ENCODE results near the gene GTF2IRD1.

DNA sequence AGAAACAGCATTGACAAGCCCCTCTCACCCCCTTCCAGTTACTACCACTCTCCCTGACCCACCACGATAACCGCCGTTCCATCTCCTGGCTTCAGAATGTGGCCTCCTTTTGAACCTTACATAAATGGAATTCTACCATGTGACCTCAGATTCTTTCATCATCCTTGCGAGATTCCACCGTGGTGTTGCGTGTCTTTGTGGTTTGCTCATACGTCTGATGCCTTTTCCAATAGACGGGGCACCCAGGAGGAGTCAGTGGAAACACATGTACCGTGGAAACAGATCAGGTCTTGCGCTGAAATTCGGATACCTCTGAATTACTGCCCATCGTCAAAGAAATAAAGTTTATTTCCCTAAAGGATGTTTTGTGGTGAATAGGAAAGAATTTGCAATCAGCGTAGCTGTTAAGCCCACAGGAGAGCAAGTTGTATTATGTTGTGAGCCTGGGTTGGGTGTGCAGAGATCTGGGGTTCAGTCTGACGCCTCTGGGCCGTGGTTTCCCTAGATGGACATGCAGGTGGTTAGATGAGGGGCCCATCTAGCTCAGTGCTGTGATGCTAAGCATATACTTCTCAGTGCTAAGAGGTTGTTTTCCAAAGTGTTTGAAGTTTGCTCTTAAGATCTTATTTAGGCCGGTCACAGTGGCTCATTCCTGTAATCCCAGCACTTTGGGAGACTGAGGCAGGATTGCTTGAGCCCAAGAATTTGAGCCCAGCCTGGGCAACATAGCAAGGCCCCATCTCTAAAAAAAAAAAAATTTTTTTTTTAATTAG, 29.1 kb downstream of the GTF2IRD1 start:
- TF ChIP-seq, protein P1, sequence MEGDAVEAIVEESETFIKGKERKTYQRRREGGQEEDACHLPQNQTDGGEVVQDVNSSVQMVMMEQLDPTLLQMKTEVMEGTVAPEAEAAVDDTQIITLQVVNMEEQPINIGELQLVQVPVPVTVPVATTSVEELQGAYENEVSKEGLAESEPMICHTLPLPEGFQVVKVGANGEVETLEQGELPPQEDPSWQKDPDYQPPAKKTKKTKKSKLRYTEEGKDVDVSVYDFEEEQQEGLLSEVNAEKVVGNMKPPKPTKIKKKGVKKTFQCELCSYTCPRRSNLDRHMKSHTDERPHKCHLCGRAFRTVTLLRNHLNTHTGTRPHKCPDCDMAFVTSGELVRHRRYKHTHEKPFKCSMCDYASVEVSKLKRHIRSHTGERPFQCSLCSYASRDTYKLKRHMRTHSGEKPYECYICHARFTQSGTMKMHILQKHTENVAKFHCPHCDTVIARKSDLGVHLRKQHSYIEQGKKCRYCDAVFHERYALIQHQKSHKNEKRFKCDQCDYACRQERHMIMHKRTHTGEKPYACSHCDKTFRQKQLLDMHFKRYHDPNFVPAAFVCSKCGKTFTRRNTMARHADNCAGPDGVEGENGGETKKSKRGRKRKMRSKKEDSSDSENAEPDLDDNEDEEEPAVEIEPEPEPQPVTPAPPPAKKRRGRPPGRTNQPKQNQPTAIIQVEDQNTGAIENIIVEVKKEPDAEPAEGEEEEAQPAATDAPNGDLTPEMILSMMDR (IDR thresholded peaks at IDR 0.05): no peak
- TF ChIP-seq, protein P2, sequence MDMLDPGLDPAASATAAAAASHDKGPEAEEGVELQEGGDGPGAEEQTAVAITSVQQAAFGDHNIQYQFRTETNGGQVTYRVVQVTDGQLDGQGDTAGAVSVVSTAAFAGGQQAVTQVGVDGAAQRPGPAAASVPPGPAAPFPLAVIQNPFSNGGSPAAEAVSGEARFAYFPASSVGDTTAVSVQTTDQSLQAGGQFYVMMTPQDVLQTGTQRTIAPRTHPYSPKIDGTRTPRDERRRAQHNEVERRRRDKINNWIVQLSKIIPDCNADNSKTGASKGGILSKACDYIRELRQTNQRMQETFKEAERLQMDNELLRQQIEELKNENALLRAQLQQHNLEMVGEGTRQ (CRISPR knock-in tag; IDR thresholded peaks at IDR 0.05): no peak
- TF ChIP-seq, protein P3, sequence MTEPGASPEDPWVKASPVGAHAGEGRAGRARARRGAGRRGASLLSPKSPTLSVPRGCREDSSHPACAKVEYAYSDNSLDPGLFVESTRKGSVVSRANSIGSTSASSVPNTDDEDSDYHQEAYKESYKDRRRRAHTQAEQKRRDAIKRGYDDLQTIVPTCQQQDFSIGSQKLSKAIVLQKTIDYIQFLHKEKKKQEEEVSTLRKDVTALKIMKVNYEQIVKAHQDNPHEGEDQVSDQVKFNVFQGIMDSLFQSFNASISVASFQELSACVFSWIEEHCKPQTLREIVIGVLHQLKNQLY (CRISPR knock-in tag; IDR thresholded peaks at IDR 0.05): no peak
- TF ChIP-seq, protein P4, sequence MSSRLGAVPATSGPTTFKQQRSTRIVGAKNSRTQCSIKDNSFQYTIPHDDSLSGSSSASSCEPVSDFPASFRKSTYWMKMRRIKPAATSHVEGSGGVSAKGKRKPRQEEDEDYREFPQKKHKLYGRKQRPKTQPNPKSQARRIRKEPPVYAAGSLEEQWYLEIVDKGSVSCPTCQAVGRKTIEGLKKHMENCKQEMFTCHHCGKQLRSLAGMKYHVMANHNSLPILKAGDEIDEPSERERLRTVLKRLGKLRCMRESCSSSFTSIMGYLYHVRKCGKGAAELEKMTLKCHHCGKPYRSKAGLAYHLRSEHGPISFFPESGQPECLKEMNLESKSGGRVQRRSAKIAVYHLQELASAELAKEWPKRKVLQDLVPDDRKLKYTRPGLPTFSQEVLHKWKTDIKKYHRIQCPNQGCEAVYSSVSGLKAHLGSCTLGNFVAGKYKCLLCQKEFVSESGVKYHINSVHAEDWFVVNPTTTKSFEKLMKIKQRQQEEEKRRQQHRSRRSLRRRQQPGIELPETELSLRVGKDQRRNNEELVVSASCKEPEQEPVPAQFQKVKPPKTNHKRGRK (CRISPR knock-in tag; IDR thresholded peaks at IDR 0.05; ENCODE audit: borderline replicate concordance): no peak
- TF ChIP-seq NR1H2 (CRISPR knock-in tag; IDR thresholded peaks at IDR 0.05) (no peak), ZNF423 (CRISPR knock-in tag; IDR thresholded peaks at IDR 0.05) (no peak), ELF4 (CRISPR knock-in tag; IDR thresholded peaks at IDR 0.05; ENCODE audit: low read depth) (no peak)
- TF ChIP-seq, protein P5, sequence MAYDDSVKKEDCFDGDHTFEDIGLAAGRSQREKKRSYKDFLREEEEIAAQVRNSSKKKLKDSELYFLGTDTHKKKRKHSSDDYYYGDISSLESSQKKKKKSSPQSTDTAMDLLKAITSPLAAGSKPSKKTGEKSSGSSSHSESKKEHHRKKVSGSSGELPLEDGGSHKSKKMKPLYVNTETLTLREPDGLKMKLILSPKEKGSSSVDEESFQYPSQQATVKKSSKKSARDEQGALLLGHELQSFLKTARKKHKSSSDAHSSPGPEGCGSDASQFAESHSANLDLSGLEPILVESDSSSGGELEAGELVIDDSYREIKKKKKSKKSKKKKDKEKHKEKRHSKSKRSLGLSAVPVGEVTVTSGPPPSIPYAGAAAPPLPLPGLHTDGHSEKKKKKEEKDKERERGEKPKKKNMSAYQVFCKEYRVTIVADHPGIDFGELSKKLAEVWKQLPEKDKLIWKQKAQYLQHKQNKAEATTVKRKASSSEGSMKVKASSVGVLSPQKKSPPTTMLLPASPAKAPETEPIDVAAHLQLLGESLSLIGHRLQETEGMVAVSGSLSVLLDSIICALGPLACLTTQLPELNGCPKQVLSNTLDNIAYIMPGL (CRISPR knock-in tag; IDR thresholded peaks at IDR 0.05): no peak
- TF ChIP-seq, protein P6, sequence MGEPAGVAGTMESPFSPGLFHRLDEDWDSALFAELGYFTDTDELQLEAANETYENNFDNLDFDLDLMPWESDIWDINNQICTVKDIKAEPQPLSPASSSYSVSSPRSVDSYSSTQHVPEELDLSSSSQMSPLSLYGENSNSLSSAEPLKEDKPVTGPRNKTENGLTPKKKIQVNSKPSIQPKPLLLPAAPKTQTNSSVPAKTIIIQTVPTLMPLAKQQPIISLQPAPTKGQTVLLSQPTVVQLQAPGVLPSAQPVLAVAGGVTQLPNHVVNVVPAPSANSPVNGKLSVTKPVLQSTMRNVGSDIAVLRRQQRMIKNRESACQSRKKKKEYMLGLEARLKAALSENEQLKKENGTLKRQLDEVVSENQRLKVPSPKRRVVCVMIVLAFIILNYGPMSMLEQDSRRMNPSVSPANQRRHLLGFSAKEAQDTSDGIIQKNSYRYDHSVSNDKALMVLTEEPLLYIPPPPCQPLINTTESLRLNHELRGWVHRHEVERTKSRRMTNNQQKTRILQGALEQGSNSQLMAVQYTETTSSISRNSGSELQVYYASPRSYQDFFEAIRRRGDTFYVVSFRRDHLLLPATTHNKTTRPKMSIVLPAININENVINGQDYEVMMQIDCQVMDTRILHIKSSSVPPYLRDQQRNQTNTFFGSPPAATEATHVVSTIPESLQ (CRISPR knock-in tag; IDR thresholded peaks at IDR 0.05): no peak
